NCI-H774 (cell line): ENCODE results near the gene REEP6.
A peak's percentile ranks its signal among the peaks of the same experiment; 100 is the strongest.
"Not testable (repeated sequence)": the region's sequence is repeated elsewhere in the genome, so short reads cannot be mapped to it uniquely, and the experiment has no call there.

Experiments used
- DNase-seq: peaks from one replicate; lab custom pipeline; 2025; lab: John Stamatoyannopoulos, UW

Gene REEP6

GRCh38 chr19:1472231-1473084 lies 18.5 kb upstream of the REEP6 start:
- no peak for DNase-seq

GRCh38 chr19:1473085-1473851 lies 17.7 kb upstream of the REEP6 start:
- DNase-seq: no peak

- DNase-seq: no peak
Measured at GRCh38 chr19:1474011-1474764, 16.8 kb upstream of the REEP6 start.

- no peak for DNase-seq
Measured at GRCh38 chr19:1474765-1475351, 16.1 kb upstream of the REEP6 start.

GRCh38 chr19:1475751-1476437 lies 15.1 kb upstream of the REEP6 start:
- DNase-seq: no peak

- DNase-seq: not testable (repeated sequence)
Measured at GRCh38 chr19:1477056-1477455, 13.9 kb upstream of the REEP6 start.

- peak; percentile 91 for DNase-seq
Measured at GRCh38 chr19:1478934-1479707, 11.9 kb upstream of the REEP6 start, which contains the start of gene C19orf25. Gene C19orf25, minus strand, starts transcription at chr19:1479215. Its CDS starts 312 bp downstream, at chr19:1478903.

- no peak for DNase-seq
Measured at GRCh38 chr19:1481224-1481892, 9.6 kb upstream of the REEP6 start.

GRCh38 chr19:1481893-1482360 lies 9.1 kb upstream of the REEP6 start:
- DNase-seq: no peak

- no peak for DNase-seq
Measured at GRCh38 chr19:1482361-1483130, 8.4 kb upstream of the REEP6 start.

- DNase-seq: no peak
Measured at GRCh38 chr19:1483131-1483978, 7.6 kb upstream of the REEP6 start.

GRCh38 chr19:1483979-1484428 lies 7.0 kb upstream of the REEP6 start:
- DNase-seq: no peak

- DNase-seq: no peak
Measured at GRCh38 chr19:1486720-1487575, 4.0 kb upstream of the REEP6 start.

GRCh38 chr19:1487576-1488281 lies 3.3 kb upstream of the REEP6 start:
- no peak for DNase-seq

- DNase-seq: no peak
Measured at GRCh38 chr19:1488282-1488601, 2.7 kb upstream of the REEP6 start.

- DNase-seq: no peak
Measured at GRCh38 chr19:1489463-1490310, 1.3 kb upstream of the REEP6 start.
